Adrenal gland (tissue), 12 donors: Measurements from ENCODE around the gene DNAAF5. TPM values are rescaled to one million over a fixed set of nuclear protein-coding genes. Genes with fewer than 3 reads are reported as not detected.
A peak's percentile ranks its signal among the peaks of the same experiment; 100 is the strongest.

Experiments
- DNase-seq, 7 donors: peaks; one replicate each; pipeline ENCODE4 v3.0.0-alpha.2; 2019 to 2020
- H3K27ac ChIP-seq, 5 donors: fragments of 200-600 bp; sonication (generic) in 4 of 5; 1 replicate in 3 of 5; 2 replicates in 2 of 5; pipeline versions ENCODE4 v1.5.1 to v1.8.0; 2016 to 2020; ENCODE audit warnings: mild to moderate bottlenecking in 1 of 5
- H3K27me3 ChIP-seq: fragments of 200-600 bp; 2 replicates; pipeline ENCODE4 v1.8.0; 2021
- H3K36me3 ChIP-seq, 2 donors: fragments of 200-600 bp; replicated peaks in 1 of 2; 1 replicate in 1 of 2; 2 replicates in 1 of 2; pipeline versions ENCODE4 v1.5.1 to v1.8.0; 2018 to 2022
- H3K4me1 ChIP-seq, 2 donors: fragments of 200-600 bp; replicated peaks in 1 of 2; 1 replicate in 1 of 2; 2 replicates in 1 of 2; pipeline versions ENCODE4 v1.5.1 to v1.8.0; 2018 to 2021
- H3K4me3 ChIP-seq, 4 donors: fragments of 200-600 bp; sonication (generic) in 3 of 4; one replicate each; pipeline ENCODE4 v1.5.1; 2016 to 2018
- H3K9me3 ChIP-seq, 3 donors: fragments of 200-600 bp; sonication (generic) in 1 of 3; replicated peaks in 1 of 3; 1 replicate in 2 of 3; 2 replicates in 1 of 3; pipeline versions ENCODE4 v1.5.1 to v1.8.0; 2016 to 2021
- CTCF ChIP-seq, 6 experiments: fragments of 450-650 bp in 4 of 6; fragments of 200-600 bp in 2 of 6; sonication (generic) in 1 of 6; IDR thresholded peaks; 1 replicate in 5 of 6; 2 replicates in 1 of 6; pipeline versions ENCODE4 v1.5.1 to v1.8.0; 2016 to 2021; ENCODE audit warnings: antibody characterized with exemption in 6 of 6, mild to moderate bottlenecking in 2 of 6, moderate library complexity in 1 of 6
- POLR2A ChIP-seq, 2 donors: fragments of 450-650 bp; IDR thresholded peaks; one replicate each; pipeline ENCODE4 v1.6.1; 2017; ENCODE audit warnings: antibody characterized with exemption in 2 of 2, mild to moderate bottlenecking in 2 of 2, moderate library complexity in 1 of 2
- WGBS, 4 donors: extraction: QIAGEN DNeasy Blood & Tissue Kit in 2 of 4; methylation state at CpG; one replicate each; pipeline versions ENCODE4 v1.1.5 to v1.1.7; 2013 to 2017; 5-methylcytosine and 5-hydroxymethylcytosine counted together
- intact Hi-C, 2 donors: fragments of 100-400 bp; cut with DNase I; formaldehyde crosslinking; loops; one replicate each; pipeline versions ENCODE4 v1.14.1 to v1.15.0; 2022 to 2023
- polyA plus RNA-seq, 3 donors: library from polyadenylated mRNA; stranded (reverse); fragments of 200-250 nt in 2 of 3; fragments of 350-450 nt in 1 of 3; fragmentation: Illumina TruSeq in 1 of 3; extraction: RNeasy Lipid Tissue Mini Kit (QIAGEN cat#74804) in 1 of 3; gene quantifications; one replicate each; pipeline ENCODE4 v1.2.3, GENCODE V29; 2013 to 2014
- total RNA-seq, 9 donors: library from RNA; depleted of rRNA in 4 of 9; stranded (reverse); fragments of >200 nt in 4 of 9; fragments of 120-200 nt in 1 of 9; fragmentation: NEBNext Ultra II Directional in 1 of 9; extraction: Animal tissue kit (Norgen Biotek cat#: 25700) in 1 of 9; gene quantifications; one replicate each; pipeline versions ENCODE4 v1.1.0 to v1.2.4, GENCODE V29; 2013 to 2023
- donor health status: healthy with polysubstance abuse.
- donor health status: Bipolar disorder and iron deficiency.
- donor health status: DM: yes; HTN: yes; CAD: no.
- donor health status: DM: no; HTN: no; CAD: no.
- donor health status: DM: no; HTN: no; CAD: no.
- donor health status: DM: yes; HTN: yes; CAD: no.

The DNAAF5 gene
- total and polyA plus RNA-seq, 12 donors: 7.9 to 32.7 (median 19.4) TPM

GRCh38 chr7:732556-732955 lies 6.1 kb downstream of the DNAAF5 start:
- Histone ChIP-seq H3K4me1 (peaks cover 4 to 10% of the 10 kb centered on the region in 2 donors), H3K9me3 (no peaks in the 10 kb centered on the region), H3K27ac (no peak overlapping the region), H3K27me3 (no peaks in the 10 kb centered on the region), H3K4me3 (no peak overlapping the region), H3K36me3 (no peaks in the 10 kb centered on the region)
- DNase-seq: no peak
- WGBS, 4 donors: 81 to 96% (median 89%) methylated on average over 3 of the region's 3 CpGs
- intact Hi-C loops: no loop called here
- TF ChIP-seq CTCF (IDR thresholded peaks at IDR 0.05) (no peak), POLR2A (IDR thresholded peaks at IDR 0.05) (no peak)

DNA sequence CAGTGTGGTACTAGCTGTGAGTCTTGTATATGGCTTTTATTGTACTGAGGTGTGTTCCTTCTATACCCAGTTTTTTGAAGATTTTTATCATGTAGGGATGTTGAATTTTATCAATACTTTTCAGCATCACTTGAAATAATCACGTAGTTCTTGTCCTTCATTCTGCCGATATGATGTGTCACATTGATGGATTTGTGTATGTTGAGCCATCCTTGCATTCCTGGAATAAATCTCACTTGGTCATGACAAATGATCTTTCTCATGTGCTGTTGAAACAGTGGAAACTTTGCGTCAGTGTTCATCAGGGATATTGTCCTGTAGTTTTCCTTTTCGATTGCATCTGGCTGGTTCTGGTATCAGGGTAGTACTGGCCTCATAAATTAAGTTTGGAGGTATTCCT lies 7.7 kb downstream of the DNAAF5 start:
- WGBS, 4 donors: 88 to 93% (median 90%) methylated on average over 4 of the region's 4 CpGs
- intact Hi-C loops: no loop called here
- no peak for TF ChIP-seq CTCF (IDR thresholded peaks at IDR 0.05)
- no peak for TF ChIP-seq POLR2A (IDR thresholded peaks at IDR 0.05)
- Histone ChIP-seq H3K27ac (no peak overlapping the region), H3K9me3 (no peaks in the 10 kb centered on the region), H3K4me3 (no peak overlapping the region), H3K36me3 (no peaks in the 10 kb centered on the region), H3K27me3 (no peaks in the 10 kb centered on the region), H3K4me1 (no peaks in the 10 kb centered on the region)
- DNase-seq: no peak

DNA sequence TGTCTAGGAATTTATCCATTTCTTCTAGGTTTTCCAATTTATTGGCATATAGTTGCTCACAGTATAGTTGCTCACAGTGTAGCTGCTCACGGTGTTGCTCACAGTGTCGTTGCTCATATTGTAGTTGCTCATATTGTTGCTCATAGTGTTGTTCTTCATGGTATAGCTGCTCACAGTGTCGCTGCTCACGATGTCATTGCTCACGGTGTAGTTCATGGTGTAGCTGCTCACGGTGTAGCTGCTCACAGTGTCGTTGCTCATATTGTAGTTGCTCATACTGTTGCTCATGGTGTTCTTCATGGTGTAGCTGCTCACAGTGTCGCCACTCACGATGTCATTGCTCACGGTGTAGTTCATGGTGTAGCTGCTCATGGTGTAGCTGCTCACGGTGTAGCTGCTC lies 8.3 kb downstream of the DNAAF5 start:
- H3K27me3 ChIP-seq: no peaks in the 10 kb centered on the region
- H3K4me3 ChIP-seq: no peak overlapping the region
- no peak for DNase-seq
- intact Hi-C loops: no loop called here
- H3K36me3 ChIP-seq: no peaks in the 10 kb centered on the region
- no peak overlapping the region for H3K27ac ChIP-seq
- H3K9me3 ChIP-seq: no peaks in the 10 kb centered on the region
- WGBS, 4 donors: 88 to 98% (median 94%) methylated on average over 11 of the region's 11 CpGs
- TF ChIP-seq CTCF (IDR thresholded peaks at IDR 0.05) (no peak), POLR2A (IDR thresholded peaks at IDR 0.05) (no peak)
- no peaks in the 10 kb centered on the region for H3K4me1 ChIP-seq

DNA sequence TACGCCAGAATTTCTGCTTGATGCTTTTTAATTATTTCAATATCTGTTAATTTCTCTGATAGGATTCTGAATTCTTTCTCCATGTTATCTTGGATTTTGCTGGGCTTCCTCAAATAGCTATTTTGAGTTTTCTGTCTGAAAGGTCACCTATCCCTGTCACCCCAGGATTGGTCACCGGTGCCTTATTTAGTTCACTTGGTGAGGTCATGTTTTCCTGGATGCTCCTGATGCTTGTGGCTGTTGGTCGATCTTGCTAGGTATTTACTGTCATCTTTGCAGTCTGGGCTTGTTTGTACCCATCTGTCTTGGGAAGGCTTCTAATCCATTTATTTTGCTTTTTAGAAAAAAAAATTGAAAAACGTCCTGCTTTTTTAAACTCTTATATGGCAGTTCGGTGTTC lies 11.7 kb downstream of the DNAAF5 start:
- H3K27me3 ChIP-seq: no peaks in the 10 kb centered on the region
- H3K4me1 ChIP-seq: no peaks in the 10 kb centered on the region
- peaks cover 0 to 23% of the 10 kb centered on the region in 2 donors for H3K36me3 ChIP-seq
- DNase-seq: peak in 1 of 7 donors; percentile 1
- H3K27ac ChIP-seq: no peak overlapping the region
- WGBS, 4 donors: 83 to 89% (median 88%) methylated on average over 5 of the region's 5 CpGs
- intact Hi-C loops: no loop called here
- no peak overlapping the region for H3K4me3 ChIP-seq
- H3K9me3 ChIP-seq: no peaks in the 10 kb centered on the region
- TF ChIP-seq POLR2A (IDR thresholded peaks at IDR 0.05): no peak

- intact Hi-C loops: no loop called here
These were observed 12.4 kb downstream of the DNAAF5 start for GRCh38 chr7:738723-739454.

More at GRCh38 chr7:738723-739454, 12.4 kb downstream of the DNAAF5 start:
- Histone ChIP-seq H3K27ac (no peak overlapping the region), H3K9me3 (no peaks in the 10 kb centered on the region), H3K4me3 (no peak overlapping the region), H3K36me3 (peaks cover 0 to 23% of the 10 kb centered on the region in 2 donors), H3K4me1 (no peaks in the 10 kb centered on the region), H3K27me3 (no peaks in the 10 kb centered on the region)
- peak in 2 of 7 donors; percentile 5 to 6 for DNase-seq
- TF ChIP-seq CTCF (IDR thresholded peaks at IDR 0.05): no peak
- TF ChIP-seq POLR2A (IDR thresholded peaks at IDR 0.05): no peak
- 90 to 96% (median 93%) methylated on average over 8 to 24 of the region's 24 CpGs for WGBS, 4 donors
